ENCODE data around the gene RIMBP3C. TPM values are rescaled to one million over a fixed set of nuclear protein-coding genes. Genes with fewer than 3 reads are reported as not detected.
"Not testable (repeated sequence)": the region's sequence is repeated elsewhere in the genome, so short reads cannot be mapped to it uniquely, and the experiment has no call there.

Gene RIMBP3C, protein sequence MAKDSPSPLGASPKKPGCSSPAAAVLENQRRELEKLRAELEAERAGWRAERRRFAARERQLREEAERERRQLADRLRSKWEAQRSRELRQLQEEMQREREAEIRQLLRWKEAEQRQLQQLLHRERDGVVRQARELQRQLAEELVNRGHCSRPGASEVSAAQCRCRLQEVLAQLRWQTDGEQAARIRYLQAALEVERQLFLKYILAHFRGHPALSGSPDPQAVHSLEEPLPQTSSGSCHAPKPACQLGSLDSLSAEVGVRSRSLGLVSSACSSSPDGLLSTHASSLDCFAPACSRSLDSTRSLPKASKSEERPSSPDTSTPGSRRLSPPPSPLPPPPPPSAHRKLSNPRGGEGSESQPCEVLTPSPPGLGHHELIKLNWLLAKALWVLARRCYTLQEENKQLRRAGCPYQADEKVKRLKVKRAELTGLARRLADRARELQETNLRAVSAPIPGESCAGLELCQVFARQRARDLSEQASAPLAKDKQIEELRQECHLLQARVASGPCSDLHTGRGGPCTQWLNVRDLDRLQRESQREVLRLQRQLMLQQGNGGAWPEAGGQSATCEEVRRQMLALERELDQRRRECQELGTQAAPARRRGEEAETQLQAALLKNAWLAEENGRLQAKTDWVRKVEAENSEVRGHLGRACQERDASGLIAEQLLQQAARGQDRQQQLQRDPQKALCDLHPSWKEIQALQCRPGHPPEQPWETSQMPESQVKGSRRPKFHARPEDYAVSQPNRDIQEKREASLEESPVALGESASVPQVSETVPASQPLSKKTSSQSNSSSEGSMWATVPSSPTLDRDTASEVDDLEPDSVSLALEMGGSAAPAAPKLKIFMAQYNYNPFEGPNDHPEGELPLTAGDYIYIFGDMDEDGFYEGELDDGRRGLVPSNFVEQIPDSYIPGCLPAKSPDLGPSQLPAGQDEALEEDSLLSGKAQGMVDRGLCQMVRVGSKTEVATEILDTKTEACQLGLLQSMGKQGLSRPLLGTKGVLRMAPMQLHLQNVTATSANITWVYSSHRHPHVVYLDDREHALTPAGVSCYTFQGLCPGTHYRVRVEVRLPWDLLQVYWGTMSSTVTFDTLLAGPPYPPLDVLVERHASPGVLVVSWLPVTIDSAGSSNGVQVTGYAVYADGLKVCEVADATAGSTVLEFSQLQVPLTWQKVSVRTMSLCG (N-terminal part only)
- total RNA-seq = 0.05 TPM

DNA sequence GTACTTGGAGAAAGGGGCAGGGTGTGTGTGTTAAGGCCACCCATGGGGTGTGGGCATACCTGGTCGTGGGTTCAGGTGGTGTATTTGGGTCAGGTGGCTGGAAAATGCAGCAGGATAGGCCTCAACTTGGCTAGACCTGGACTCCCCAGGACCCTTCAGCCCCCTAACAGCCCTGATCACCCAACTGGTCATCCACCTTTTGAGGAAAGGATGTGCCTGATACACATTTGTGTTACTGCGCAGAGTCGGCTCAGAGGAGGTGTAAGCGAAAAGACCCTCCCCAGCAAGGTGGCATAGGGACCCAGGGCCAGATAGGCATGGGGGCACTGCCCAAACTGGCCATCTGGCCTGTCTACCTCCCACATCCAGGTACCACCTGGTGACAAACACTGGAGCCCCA is at the start of gene RIMBP3C:
RIMBP3C (minus strand) TSS at position 101 of the 400 bp plus-strand sequence. CDS start 485 bp downstream, outside the sequence.
- not testable (repeated sequence) for ATAC-seq; DNase-seq (ENCODE audit: low spot score)

- ATAC-seq = no peak
These were observed 48.0 kb upstream of the RIMBP3C start for GRCh38 chr22:21599053-21599893.

GRCh38 chr22:21598302-21598701 is 47.0 kb upstream of the RIMBP3C start:
- ATAC-seq = no peak

More at GRCh38 chr22:21599053-21599893, 48.0 kb upstream of the RIMBP3C start:
- no peak for DNase-seq (ENCODE audit: low spot score)

GRCh38 chr22:21596356-21597135 is 45.3 kb upstream of the RIMBP3C start:
- not testable (repeated sequence) for DNase-seq (ENCODE audit: low spot score); ATAC-seq

More at GRCh38 chr22:21598302-21598701, 47.0 kb upstream of the RIMBP3C start:
- no peak for DNase-seq (ENCODE audit: low spot score)

DNA sequence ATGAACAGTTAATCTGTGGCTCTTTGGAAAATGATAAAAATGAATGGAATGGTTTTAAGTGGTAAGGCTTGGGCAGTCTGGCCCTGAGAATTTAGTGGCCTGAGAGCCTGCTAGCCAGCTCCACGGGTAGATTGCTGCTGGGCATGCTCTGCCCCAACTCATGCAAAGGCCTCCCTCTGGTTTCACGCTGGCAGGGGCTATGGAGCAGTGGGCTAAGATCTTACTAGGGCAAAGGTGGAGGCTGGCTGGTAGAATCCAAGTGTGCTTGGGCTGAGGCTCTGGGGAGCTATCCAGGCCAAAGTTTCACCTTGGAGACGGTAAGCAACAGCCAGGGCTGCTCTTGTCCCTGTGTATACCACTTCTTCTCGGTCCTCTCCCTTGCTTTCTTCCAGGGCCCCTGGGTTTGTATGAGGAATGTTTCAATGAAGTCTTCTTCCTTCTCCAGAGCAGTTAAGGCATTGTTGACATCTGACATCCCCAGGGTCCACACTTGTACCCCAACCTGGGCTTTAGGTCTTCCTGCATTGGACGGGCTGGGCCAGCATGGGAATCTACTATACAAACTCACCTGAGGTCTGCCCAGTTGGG is 43.7 kb upstream of the RIMBP3C start:
- ATAC-seq (peak; percentile 24), DNase-seq (ENCODE audit: low spot score) (no peak)

- DNase-seq (ENCODE audit: low spot score) (no peak), ATAC-seq (peak; percentile 36)
These were observed 42.4 kb upstream of the RIMBP3C start for GRCh38 chr22:21593406-21594232.

- ATAC-seq (no peak), DNase-seq (ENCODE audit: low spot score) (no peak)
These were observed 41.2 kb upstream of the RIMBP3C start for GRCh38 chr22:21592422-21592821.

- DNase-seq (ENCODE audit: low spot score) = no peak
- no peak for ATAC-seq
These were observed 40.4 kb upstream of the RIMBP3C start for GRCh38 chr22:21591695-21592094.

DNA sequence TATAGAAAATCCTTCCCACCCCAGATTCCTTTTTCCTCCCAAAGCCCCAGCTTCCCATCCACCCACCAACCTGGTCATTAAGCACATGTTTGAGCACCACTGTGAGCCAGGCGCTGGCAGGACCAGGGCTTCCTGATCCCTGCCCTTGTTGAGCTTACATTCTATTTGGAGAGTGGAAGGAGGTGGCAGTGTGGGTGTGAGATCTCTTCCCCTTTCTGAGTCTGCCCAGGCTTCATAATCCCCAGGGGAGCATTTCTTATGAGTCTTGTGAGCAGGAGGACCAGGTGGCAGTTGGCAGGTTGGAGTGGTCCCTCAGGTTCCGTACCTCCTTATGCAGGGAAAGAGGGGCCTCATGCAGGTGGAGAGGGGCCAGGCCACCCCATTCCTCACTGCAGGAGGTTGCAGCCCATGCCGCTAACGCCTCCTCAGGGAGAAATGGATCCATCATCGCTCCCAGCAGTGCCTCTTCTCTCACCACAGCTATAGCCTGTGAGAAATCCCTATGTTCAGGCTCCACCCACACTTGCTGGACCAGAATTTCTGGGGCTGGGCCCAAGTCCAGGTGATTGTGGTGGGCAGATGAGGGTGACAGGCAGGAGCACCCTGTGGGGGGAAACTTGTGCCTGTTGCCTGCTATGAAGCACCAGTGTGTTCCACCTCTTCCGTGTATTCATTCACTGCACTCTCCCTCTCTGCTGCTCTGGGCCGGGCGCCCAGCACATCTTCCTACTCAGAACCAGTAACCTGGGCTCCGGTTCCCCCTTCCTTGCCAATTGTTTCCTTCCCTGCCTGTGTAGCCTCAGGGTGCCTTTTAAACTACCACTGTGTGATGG is 39.8 kb upstream of the RIMBP3C start:
- DNase-seq (ENCODE audit: low spot score) (no peak), ATAC-seq (no peak)

GRCh38 chr22:21589396-21589795 is 38.1 kb upstream of the RIMBP3C start:
- DNase-seq (ENCODE audit: low spot score) (no peak), ATAC-seq (no peak)

DNA sequence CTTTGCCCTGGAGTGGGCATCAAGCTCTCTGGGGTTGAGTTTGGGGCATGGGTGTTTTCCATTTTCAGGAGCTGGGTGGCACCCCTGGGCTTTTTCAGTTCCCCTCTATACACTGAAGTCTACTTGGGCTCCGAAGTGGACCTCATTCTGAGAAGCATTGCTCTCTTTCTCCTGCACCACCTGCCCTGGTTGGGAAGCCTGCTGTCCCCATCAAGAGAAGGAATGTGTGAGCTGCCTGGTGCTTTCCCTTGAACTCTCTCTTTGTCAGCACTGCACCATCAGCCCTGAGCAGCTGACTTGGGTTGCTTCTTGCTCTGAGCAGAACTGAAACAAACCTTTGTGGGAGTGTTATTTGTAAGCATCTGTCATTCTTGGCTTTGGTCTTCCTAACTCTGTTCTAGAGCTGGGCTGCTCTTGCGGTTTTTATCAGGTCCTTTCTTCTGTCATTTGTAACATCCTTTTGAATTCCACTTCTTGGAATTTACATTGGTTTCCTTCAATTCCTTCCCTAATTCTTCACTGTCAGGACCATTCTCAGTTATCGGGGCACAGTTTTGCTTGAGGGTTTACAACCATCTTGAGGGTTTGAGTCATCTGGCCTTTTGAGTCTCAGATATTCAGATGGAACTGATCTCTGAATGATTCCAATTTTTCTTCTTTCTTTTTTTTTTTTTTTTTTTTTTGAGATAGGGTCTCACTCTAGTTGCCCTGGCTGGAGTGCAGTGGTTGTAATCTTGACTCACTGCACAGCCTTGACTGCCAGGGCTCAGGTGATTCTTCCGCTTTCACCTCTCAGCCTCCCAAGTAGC is 36.7 kb upstream of the RIMBP3C start:
- peak; percentile 21 for ATAC-seq

GRCh38 chr22:21585389-21585788 is 34.1 kb upstream of the RIMBP3C start:
- DNase-seq (ENCODE audit: low spot score) (no peak), ATAC-seq (no peak)

More for the DNA sequence above, 36.7 kb upstream of the RIMBP3C start:
- DNase-seq (ENCODE audit: low spot score) = no peak

- ATAC-seq (no peak), DNase-seq (ENCODE audit: low spot score) (no peak)
These were observed 31.8 kb upstream of the RIMBP3C start for GRCh38 chr22:21582801-21583740.

- not testable (repeated sequence) for ATAC-seq; DNase-seq (ENCODE audit: low spot score)
These were observed 29.9 kb upstream of the RIMBP3C start for GRCh38 chr22:21581009-21581713.
